ENCODE results near the gene PA2G4.

The PA2G4 gene

GRCh38 chr12:56127485-56127887 lies 23.1 kb downstream of the PA2G4 start:
- DNase-seq: no peak

DNA sequence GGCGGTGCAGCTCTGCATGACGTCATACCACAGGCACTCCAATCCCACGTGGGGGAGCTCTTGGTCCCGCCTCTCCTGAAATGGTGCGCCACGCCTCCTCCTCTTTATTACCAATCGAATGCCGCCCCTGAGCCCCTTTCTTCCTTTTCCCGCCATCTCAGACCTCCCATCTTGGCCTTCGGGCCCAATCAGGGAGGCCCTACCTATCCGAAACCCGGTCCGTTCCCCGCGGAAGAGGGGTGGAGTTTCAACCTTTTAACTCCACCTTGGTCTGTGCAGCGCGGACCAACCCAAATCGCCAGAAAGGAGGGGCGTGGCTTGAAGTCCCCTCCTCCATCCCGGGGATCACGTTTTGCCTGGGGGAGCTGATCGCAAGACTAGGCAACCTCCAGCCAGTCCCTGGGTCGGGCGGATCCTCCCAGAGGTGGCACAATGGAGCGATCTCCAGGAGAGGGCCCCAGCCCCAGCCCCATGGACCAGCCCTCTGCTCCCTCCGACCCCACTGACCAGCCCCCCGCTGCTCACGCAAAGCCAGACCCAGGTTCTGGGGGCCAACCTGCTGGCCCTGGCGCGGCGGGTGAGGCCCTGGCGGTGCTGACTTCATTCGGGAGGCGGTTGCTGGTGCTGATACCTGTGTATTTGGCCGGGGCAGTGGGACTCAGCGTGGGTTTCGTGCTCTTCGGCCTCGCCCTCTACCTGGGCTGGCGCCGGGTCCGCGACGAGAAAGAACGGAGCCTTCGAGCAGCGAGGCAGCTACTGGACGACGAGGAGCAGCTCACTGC lies 23.7 kb downstream of the PA2G4 start, which contains the start of gene ESYT1:
Gene ESYT1, plus strand, starts transcription at position 380 of the 782 bp plus-strand sequence. Its CDS starts 53 bp downstream, at position 433.
- DNase-seq: peak; percentile 82 to 93 (median 90)

DNA sequence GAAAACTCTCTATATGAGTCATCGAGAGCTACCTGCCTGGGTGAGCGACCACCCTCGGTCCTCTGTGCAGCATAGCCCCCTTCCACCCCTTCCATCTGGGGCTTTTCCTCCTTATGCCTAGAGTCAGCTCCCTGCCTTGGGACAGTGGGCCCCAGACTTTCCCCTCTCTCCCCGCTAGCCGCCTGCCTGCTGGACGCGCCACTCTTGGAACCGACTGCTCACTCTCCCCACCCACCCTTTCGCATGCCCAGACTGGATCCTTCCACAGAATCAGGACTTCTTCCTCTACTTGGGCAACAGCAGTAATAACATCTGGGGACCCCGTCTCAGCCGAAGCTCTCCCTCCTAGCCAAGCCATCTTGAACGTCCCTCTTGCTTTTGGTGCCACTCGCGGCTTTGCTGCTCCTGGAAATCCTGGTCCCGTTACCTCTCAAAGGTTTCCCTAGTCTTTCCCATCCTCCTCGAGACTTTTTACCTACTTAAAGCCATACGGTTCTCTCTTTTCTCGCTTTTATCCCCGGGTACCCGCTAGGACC lies 24.4 kb downstream of the PA2G4 start:
- peak in 1 of 4 experiments; percentile 25 for DNase-seq

DNA sequence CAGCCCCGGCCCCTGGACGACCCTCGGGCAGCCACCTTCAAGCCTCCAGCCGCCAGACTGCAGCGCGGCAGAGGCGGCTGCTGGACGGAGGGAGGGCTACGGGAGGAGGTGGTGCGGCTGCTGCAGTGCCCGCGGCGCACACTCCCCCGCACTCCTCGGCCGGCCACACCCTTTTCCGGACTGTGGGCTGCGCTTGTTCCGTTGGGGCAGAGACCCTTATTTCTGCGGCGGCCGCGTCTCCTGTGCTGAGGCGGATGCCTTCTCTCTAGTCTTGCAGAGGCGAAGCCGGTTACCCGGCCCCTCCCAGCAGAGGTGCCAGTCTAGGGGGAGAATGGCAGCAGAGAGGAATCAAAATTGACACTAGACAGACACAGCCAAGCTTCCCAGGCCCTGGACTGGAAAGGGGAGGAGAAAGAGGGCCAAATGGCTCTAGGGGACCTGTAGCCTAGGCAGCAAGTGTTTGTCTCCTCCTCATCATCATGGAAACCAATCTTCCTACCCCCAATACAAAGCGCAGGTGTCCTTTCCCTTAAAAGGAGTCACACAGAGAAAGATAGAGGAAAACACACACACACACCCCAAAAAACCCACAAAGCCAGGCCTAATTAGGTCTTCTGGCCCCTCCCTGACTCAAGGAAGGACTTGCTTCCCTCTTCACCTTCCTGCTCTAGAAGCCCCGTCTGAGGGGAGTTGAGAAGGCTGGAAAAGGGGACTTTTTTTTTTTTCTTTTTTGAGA lies 25.0 kb downstream of the PA2G4 start:
- DNase-seq: peak; percentile 11 to 61 (median 40)

DNA sequence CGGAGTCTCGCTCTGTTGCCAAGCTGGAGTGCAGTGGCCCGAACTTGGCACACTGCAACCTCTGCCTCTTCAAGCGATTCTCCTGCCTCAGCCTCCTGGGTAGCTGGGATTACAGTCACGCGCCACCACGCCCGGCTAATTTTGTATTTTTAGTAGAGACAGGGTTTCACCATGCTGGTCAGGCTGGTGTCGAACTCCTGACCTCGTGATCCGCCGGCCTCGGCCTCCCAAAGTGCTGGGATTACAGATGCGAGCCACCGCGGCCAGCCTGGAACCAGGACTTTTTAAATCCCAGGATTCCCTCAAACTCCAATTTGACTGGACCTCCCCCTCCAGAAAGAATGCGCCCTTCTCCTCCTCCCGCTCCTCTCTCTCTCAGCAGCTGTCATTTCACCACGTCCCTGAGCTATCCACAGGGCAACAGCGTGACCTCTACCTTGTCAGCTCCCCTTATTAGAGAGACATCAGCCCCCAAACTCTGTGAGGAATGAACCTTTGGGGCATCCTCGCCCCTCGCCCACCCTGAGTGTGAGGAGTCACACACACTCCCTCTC lies 25.7 kb downstream of the PA2G4 start:
- no peak for DNase-seq

- no peak for DNase-seq
Observed at GRCh38 chr12:56130876-56131275, 26.5 kb downstream of the PA2G4 start.

- no peak for DNase-seq
Observed at GRCh38 chr12:56134897-56135296, 30.5 kb downstream of the PA2G4 start.

- no peak for DNase-seq
Observed at GRCh38 chr12:56137853-56138571, 33.7 kb downstream of the PA2G4 start.

DNA sequence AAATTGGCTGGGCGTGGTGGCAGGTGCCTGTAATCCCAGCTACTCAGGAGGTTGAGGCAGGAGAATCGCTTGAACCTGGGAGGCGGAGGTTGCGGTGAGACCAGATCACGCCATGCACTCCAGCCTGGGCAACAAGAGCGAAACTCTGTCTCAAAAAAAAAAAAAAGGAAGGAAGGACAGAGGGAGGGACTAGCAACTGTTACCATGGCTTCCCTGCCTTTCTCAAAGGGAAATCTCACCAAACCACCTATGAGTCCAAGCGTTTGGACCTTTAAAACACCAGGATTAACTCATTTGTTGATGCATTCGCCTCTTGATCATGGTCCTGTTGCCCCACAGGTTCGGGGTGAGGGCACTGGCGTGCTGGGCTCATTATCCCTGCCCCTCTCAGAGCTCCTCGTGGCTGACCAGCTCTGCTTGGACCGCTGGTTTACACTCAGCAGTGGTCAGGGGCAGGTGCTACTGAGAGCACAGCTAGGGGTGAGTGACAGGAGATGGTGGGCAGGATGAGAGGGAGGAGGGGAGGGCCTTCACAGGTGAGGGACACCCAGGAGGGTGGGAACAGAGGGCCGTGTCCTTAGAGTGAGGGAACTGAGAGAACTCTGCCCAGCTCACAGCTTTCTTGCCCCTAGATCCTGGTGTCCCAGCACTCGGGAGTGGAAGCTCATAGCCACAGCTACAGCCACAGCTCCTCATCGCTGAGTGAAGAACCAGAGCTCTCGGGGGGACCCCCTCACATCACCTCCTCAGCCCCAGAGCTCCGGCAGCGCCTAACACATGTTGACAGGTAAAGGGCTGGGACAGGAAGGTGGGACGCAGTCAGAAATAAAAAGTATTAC lies 37.8 kb downstream of the PA2G4 start:
- no peak for DNase-seq

GRCh38 chr12:56143217-56143616 lies 38.9 kb downstream of the PA2G4 start:
- no peak for DNase-seq

- DNase-seq: no peak
Observed at GRCh38 chr12:56143870-56144269, 39.5 kb downstream of the PA2G4 start.

GRCh38 chr12:56145217-56145616 lies 40.9 kb downstream of the PA2G4 start:
- no peak for DNase-seq

DNA sequence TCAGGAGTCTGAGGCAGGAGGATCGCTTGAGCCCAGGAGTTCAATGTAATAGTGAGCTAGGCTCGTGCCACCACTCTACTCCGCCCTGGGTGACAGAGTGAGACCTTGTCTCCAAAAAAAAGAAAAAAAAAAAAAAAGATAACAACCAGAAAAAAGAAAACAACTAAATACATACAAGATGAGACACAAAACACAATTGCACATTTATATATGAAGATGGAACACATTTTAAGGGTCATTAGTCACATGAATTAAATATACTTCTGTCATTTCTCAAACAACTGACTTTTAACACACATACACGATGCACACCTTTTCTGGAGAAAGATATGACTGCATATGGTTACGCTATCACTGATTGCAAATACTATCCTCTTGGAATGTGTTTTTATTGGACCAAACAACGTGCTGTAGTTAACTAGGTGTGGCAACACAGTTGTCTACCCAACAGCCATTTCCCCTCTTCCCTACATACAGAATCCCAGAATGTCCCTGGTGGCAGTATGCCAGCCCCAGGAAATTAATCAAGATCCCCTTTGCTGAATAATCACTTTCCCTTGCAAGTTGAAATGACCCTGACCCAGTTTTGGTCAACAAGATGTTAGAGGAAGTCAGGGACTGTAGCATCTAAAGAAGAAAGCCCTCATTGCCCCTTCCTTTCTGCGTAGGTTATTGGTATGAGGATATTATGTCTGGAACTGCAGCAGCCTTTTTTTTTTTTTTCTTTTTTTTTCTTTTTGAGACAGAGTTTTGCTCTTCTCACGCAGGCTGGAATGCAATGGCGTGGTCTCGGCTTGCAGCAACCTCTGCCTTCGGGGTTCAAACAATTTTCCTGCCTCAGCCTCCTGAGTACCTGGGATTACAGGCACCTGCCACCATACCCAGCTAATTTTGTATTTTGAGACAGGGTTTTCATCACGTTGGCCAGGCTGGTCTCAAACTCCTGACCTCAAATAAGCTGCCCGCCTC lies 42.4 kb downstream of the PA2G4 start:
- no peak for DNase-seq

- no peak for DNase-seq
Observed at GRCh38 chr12:56150563-56150962, 46.2 kb downstream of the PA2G4 start.

DNA sequence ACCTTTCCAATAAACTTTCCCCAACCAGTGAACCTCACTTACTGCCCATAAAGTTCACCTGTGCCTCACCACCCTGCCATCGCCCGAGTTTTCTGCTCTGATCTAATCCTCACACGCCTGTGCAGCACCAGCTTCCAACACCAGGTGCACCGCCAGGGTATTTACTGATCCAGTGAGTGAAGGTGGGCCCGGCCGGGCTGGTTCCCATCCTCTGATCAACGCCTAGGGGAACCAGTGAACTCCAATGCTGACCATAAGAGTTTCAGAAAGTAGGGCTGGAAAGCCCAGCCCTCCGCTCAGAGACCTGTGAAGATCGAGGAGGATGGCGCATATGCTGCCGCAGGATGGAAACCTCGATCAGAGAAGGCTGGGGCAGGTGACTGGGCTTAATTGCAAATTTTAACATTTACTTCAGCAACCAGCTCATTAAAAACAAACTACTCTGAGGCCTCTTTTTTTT lies 47.3 kb downstream of the PA2G4 start:
- peak; percentile 37 to 63 (median 48) for DNase-seq

GRCh38 chr12:56152132-56152755 lies 47.9 kb downstream of the PA2G4 start, which contains the start of gene MYL6B:
Gene MYL6B, plus strand, starts transcription at chr12:56152587. Its CDS starts 1,332 bp downstream, at chr12:56153919.
- peak; percentile 79 to 91 (median 84) for DNase-seq

DNA sequence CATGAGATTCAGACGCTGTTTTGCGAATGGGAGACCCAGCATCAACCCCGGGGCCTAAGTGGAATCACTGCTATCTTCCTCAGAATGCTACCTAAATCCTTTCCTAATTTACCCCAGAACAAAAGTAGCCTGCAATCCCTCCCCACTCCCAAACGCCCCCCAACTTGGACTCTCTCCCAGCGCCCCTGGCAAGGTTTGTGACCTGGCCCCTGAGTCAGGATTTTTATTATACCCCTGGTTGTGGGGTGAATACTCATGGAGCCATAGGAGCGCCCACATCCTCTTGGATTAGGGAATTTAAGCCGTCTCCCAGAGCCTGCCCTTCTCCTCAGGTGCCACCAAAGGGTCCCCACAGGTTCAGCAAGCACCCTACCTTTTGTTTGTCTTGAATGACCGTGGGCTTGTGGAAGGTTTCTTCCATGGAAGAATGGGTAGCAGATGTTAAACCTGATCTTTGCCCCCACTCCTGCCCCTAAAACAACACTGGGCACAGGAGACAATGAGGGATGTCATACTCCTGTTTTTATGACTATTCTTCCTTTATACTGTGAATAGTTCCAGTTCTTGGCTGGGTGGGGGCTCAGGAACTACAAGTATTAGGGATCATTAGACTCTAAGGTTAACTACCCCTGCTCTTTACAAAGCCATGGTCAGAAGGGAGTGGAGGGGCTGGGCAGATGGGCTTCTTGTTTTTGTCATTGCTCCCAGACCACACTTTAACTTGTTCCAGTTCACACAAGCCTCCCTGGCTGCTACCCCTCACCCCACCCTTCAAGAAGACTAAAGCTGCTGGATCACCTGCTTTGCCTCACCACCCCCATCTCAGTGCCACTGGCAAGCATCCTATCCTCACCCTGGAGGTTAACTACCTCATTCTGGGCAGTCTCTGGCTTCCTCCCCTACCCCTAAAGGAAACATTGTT lies 48.7 kb downstream of the PA2G4 start:
- no peak for DNase-seq

- DNase-seq: no peak
Observed at GRCh38 chr12:56153678-56154065, 49.3 kb downstream of the PA2G4 start.
